ENCODE results near the gene MMS22L. TPM values are rescaled to one million over a fixed set of nuclear protein-coding genes. Genes with fewer than 3 reads are reported as not detected.

Gene MMS22L
- polyA plus RNA-seq, 1 donor from 2014 or later, result 8.3 TPM

DNA sequence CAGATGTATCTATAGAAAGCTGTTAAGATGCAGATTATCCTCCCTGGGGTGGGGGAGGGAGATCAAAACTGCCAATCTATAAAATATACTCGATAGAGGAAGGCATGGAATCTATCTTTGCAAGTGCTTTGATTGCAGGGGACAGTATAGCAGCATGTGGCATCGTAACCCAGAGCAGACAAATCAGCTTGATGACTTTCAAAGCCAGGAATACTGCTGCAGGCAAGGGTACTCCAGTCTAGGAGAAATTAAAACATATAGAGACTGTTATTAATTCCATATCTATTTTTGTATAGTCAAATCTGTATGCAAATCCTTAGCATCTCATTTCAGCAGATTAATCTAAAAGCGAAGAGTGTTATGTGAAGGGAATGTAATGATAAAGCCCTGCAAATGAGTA, 159.4 kb downstream of the MMS22L start:
- Histone ChIP-seq H3F3A (ENCODE audit: insufficient read depth, low read length, poor library complexity, severe bottlenecking) (no peaks in the 10 kb centered on the region), H3K79me2 (replicated peaks; ENCODE audit: insufficient read depth, low read length) (no peaks in the 10 kb centered on the region), H3K9me2 (ENCODE audit: insufficient read depth, low read length) (no peaks in the 10 kb centered on the region), H3K9me3 (ENCODE audit: low read length) (no peaks in the 10 kb centered on the region), H3K27ac (ENCODE audit: low read length) (no peak overlapping the region), H3K36me3 (ENCODE audit: insufficient read depth, low read length) (no peaks in the 10 kb centered on the region), H2AFZ (ENCODE audit: low read depth, low read length) (no peak overlapping the region), H3K27me3 (ENCODE audit: insufficient read depth, low read depth, low read length) (no peaks in the 10 kb centered on the region), H4K20me1 (ENCODE audit: insufficient read depth) (no peaks in the 10 kb centered on the region), H3K9ac (ENCODE audit: low read length) (no peak overlapping the region), H3K4me3 (ENCODE audit: low read length) (no peak overlapping the region), H3K4me2 (ENCODE audit: low read length) (no peak overlapping the region)
- TF ChIP-seq EZH2 (IDR thresholded peaks at IDR 0.05; ENCODE audit: borderline replicate concordance, insufficient read depth, low read length, poor library complexity, severe bottlenecking) (no peak), POLR2AphosphoS5 (IDR thresholded peaks at IDR 0.05) (no peak), SMC3 (conservative IDR thresholded peaks at IDR 0.05; ENCODE audit: poor library complexity) (no peak), TAF1 (IDR thresholded peaks at IDR 0.05; ENCODE audit: low read depth) (no peak), RAD21 (conservative IDR thresholded peaks at IDR 0.05) (no peak), EP300 (conservative IDR thresholded peaks at IDR 0.05; ENCODE audit: poor library complexity, severe bottlenecking) (no peak), MXI1 (conservative IDR thresholded peaks at IDR 0.05; ENCODE audit: poor library complexity, severe bottlenecking) (no peak)
- TF ChIP-seq, protein P1, sequence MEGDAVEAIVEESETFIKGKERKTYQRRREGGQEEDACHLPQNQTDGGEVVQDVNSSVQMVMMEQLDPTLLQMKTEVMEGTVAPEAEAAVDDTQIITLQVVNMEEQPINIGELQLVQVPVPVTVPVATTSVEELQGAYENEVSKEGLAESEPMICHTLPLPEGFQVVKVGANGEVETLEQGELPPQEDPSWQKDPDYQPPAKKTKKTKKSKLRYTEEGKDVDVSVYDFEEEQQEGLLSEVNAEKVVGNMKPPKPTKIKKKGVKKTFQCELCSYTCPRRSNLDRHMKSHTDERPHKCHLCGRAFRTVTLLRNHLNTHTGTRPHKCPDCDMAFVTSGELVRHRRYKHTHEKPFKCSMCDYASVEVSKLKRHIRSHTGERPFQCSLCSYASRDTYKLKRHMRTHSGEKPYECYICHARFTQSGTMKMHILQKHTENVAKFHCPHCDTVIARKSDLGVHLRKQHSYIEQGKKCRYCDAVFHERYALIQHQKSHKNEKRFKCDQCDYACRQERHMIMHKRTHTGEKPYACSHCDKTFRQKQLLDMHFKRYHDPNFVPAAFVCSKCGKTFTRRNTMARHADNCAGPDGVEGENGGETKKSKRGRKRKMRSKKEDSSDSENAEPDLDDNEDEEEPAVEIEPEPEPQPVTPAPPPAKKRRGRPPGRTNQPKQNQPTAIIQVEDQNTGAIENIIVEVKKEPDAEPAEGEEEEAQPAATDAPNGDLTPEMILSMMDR (IDR thresholded peaks at IDR 0.05; ENCODE audit: poor library complexity, severe bottlenecking), result no peak
- TF ChIP-seq, protein P2, sequence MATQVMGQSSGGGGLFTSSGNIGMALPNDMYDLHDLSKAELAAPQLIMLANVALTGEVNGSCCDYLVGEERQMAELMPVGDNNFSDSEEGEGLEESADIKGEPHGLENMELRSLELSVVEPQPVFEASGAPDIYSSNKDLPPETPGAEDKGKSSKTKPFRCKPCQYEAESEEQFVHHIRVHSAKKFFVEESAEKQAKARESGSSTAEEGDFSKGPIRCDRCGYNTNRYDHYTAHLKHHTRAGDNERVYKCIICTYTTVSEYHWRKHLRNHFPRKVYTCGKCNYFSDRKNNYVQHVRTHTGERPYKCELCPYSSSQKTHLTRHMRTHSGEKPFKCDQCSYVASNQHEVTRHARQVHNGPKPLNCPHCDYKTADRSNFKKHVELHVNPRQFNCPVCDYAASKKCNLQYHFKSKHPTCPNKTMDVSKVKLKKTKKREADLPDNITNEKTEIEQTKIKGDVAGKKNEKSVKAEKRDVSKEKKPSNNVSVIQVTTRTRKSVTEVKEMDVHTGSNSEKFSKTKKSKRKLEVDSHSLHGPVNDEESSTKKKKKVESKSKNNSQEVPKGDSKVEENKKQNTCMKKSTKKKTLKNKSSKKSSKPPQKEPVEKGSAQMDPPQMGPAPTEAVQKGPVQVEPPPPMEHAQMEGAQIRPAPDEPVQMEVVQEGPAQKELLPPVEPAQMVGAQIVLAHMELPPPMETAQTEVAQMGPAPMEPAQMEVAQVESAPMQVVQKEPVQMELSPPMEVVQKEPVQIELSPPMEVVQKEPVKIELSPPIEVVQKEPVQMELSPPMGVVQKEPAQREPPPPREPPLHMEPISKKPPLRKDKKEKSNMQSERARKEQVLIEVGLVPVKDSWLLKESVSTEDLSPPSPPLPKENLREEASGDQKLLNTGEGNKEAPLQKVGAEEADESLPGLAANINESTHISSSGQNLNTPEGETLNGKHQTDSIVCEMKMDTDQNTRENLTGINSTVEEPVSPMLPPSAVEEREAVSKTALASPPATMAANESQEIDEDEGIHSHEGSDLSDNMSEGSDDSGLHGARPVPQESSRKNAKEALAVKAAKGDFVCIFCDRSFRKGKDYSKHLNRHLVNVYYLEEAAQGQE (IDR thresholded peaks at IDR 0.05; ENCODE audit: borderline replicate concordance), result no peak

DNA sequence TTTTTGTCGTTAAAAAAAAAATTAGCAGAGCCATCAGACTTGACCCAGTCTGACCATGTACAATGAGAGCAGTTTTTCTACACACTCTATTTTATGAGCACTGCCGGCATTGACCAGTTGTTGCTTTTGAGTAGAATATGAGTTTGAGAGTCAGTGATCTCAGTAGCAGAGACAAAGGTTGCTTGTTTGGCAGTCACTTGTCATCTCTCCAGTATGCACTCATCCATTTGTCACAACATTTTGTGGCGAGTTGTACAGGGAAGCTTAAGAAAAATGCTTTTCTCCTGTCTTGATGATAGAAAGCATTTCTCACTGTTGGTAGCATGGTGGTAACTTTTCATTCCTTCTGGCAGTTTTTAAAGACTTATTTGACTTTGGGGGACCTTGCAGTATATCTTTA, 159.9 kb downstream of the MMS22L start:
- H3K79me2 ChIP-seq (replicated peaks; ENCODE audit: insufficient read depth, low read length), result no peaks in the 10 kb centered on the region
- no peak overlapping the region for H3K27ac ChIP-seq (ENCODE audit: low read length)
- no peaks in the 10 kb centered on the region for H3K36me3 ChIP-seq (ENCODE audit: insufficient read depth, low read length)
- H3K4me2 ChIP-seq (ENCODE audit: low read length), result no peak overlapping the region
- TF ChIP-seq POLR2AphosphoS5 (IDR thresholded peaks at IDR 0.05), result peak; percentile 65
- TF ChIP-seq, protein P2 (IDR thresholded peaks at IDR 0.05; ENCODE audit: borderline replicate concordance), result no peak
- peak; percentile 61 for TF ChIP-seq EP300 (conservative IDR thresholded peaks at IDR 0.05; ENCODE audit: poor library complexity, severe bottlenecking)
- H3F3A ChIP-seq (ENCODE audit: insufficient read depth, low read length, poor library complexity, severe bottlenecking), result no peaks in the 10 kb centered on the region
- no peaks in the 10 kb centered on the region for H3K9me3 ChIP-seq (ENCODE audit: low read length)
- no peak overlapping the region for H2AFZ ChIP-seq (ENCODE audit: low read depth, low read length)
- no peaks in the 10 kb centered on the region for H3K9me2 ChIP-seq (ENCODE audit: insufficient read depth, low read length)
- H3K9ac ChIP-seq (ENCODE audit: low read length), result no peak overlapping the region
- H4K20me1 ChIP-seq (ENCODE audit: insufficient read depth), result no peaks in the 10 kb centered on the region
- H3K4me3 ChIP-seq (ENCODE audit: low read length), result no peak overlapping the region
- H3K27me3 ChIP-seq (ENCODE audit: insufficient read depth, low read depth, low read length), result no peaks in the 10 kb centered on the region

All from neural cell (in vitro differentiated cells).